IPS-11a (cell line): ENCODE data around the gene TUBGCP3.

Experiments used
- H3K4me3 ChIP-seq: one replicate; pipeline ENCODE4 v1.5.1; 2013; ENCODE audit warnings: low read depth, low read length, control low read depth

TUBGCP3 gene

GRCh38 chr13:112444416-112445399 is 143.2 kb downstream of the TUBGCP3 start:
- H3K4me3 ChIP-seq, result no peak overlapping the region

GRCh38 chr13:112443995-112444311 is 144.0 kb downstream of the TUBGCP3 start:
- H3K4me3 ChIP-seq, result no peak overlapping the region

- H3K4me3 ChIP-seq, result no peak overlapping the region
Observed at GRCh38 chr13:112443191-112443994, 144.6 kb downstream of the TUBGCP3 start.

- no peak overlapping the region for H3K4me3 ChIP-seq
Observed at GRCh38 chr13:112442483-112443090, 145.4 kb downstream of the TUBGCP3 start.

GRCh38 chr13:112441779-112442310 is 146.1 kb downstream of the TUBGCP3 start:
- H3K4me3 ChIP-seq, result no peak overlapping the region

GRCh38 chr13:112441226-112441625 is 146.7 kb downstream of the TUBGCP3 start:
- no peak overlapping the region for H3K4me3 ChIP-seq

GRCh38 chr13:112438515-112438914 is 149.4 kb downstream of the TUBGCP3 start:
- H3K4me3 ChIP-seq, result no peak overlapping the region

GRCh38 chr13:112438094-112438493 is 149.9 kb downstream of the TUBGCP3 start:
- no peak overlapping the region for H3K4me3 ChIP-seq

GRCh38 chr13:112435973-112436372 is 152.0 kb downstream of the TUBGCP3 start:
- H3K4me3 ChIP-seq, result no peak overlapping the region
